K562 (cell line): ENCODE data around the gene CS. TPM values are rescaled to one million over a fixed set of nuclear protein-coding genes. Genes with fewer than 3 reads are reported as not detected.

Experiments
- CBX2 ChIP-seq: fragments of 200-600 bp; sonication (generic); IDR thresholded peaks from one replicate; pipeline ENCODE4 v1.6.1; 2012; ENCODE audit warnings: mild to moderate bottlenecking, low read length, inconsistent platforms; ENCODE audit not compliant: insufficient read depth, poor library complexity, severe bottlenecking
- CREB1 ChIP-seq, 2 experiments: sonication (generic) in 1 of 2; formaldehyde crosslinking in 1 of 2; IDR thresholded peaks; 2 replicates each; pipeline versions ENCODE4 v1.6.1 to v1.8.0; 2012 to 2022; ENCODE audit warnings: inconsistent platforms in 1 of 2, mild to moderate bottlenecking in 1 of 2, missing genetic modification reagents in 1 of 2, moderate library complexity in 1 of 2
- HMBOX1 ChIP-seq: sonication (generic); IDR thresholded peaks from 2 replicates; pipeline ENCODE4 v1.6.1; 2016
- IFI16 ChIP-seq: fragments of 250-450 bp; sonication (Bioruptor Pico); IDR thresholded peaks from 2 replicates; pipeline ENCODE4 v2.1.2; 2022; ENCODE audit warnings: mild to moderate bottlenecking, inconsistent platforms
- MAFG ChIP-seq: fragments of 450-650 bp; conservative IDR thresholded peaks from 2 replicates; pipeline ENCODE4 v1.6.1; 2016; ENCODE audit warnings: missing genetic modification characterization, missing compliant biosample characterization
- NELFE ChIP-seq: IDR thresholded peaks from 2 replicates; pipeline ENCODE4 v1.6.1; 2011; ENCODE audit warnings: mild to moderate bottlenecking; ENCODE audit not compliant: insufficient read depth, insufficient read length
- NR2C2 ChIP-seq, 2 experiments: fragments of 200-800 bp in 1 of 2; sonication (Bioruptor generic) in 1 of 2; sonication (generic) in 1 of 2; formaldehyde crosslinking in 1 of 2; IDR thresholded peaks; 2 replicates each; pipeline versions ENCODE4 v1.6.1 to v1.8.0; 2016 to 2022; ENCODE audit warnings: mild to moderate bottlenecking in 1 of 2, missing compliant biosample characterization in 1 of 2, missing genetic modification characterization in 1 of 2, missing genetic modification reagents in 1 of 2
- POLR3G ChIP-seq: IDR thresholded peaks from 2 replicates; pipeline ENCODE4 v1.6.1; 2011; ENCODE audit not compliant: insufficient read length, insufficient replicate concordance; ENCODE audit errors: extremely low read depth
- PYGO2 ChIP-seq: fragments of 450-650 bp; IDR thresholded peaks from 2 replicates; pipeline ENCODE4 v1.6.1; 2016; ENCODE audit warnings: mild to moderate bottlenecking, missing genetic modification characterization, moderate library complexity, missing compliant biosample characterization
- SIN3A ChIP-seq, 2 experiments: fragments of 150-350 bp in 1 of 2; IDR thresholded peaks; 2 replicates each; pipeline ENCODE4 v1.6.1; 2011 to 2016; ENCODE audit warnings: borderline replicate concordance in 2 of 2, low read depth in 2 of 2, low read length in 2 of 2, mild to moderate bottlenecking in 2 of 2, moderate library complexity in 2 of 2; ENCODE audit not compliant: control insufficient read depth in 1 of 2
- TEAD4 ChIP-seq, 2 experiments: sonication (generic) in 1 of 2; formaldehyde crosslinking in 1 of 2; IDR thresholded peaks; 2 replicates each; pipeline versions ENCODE4 v1.6.1 to v1.8.0; 2012 to 2022; ENCODE audit warnings: borderline replicate concordance in 1 of 2, inconsistent platforms in 1 of 2, low read length in 1 of 2, mild to moderate bottlenecking in 1 of 2, missing genetic modification reagents in 1 of 2
- UBTF ChIP-seq, 2 experiments: IDR thresholded peaks; 2 replicates each; pipeline ENCODE4 v1.6.1; 2012; ENCODE audit warnings: improper control_type of control experiment in 2 of 2, low read depth in 2 of 2, low read length in 2 of 2, borderline replicate concordance in 1 of 2
- ZNF507 ChIP-seq: conservative IDR thresholded peaks from 2 replicates; pipeline ENCODE4 v1.6.1; 2017; ENCODE audit warnings: missing genetic modification characterization, missing compliant biosample characterization
- polyA plus RNA-seq, 8 experiments: library from polyadenylated mRNA; depleted of rRNA in 4 of 8; stranded (reverse) in 5 of 8; unstranded in 3 of 8; fragments of >200 nt; fragmentation: Nextera tagmentation in 2 of 8; fragmentation: Illumina TruSeq in 1 of 8; extraction: Ambion mirVana in 2 of 8; extraction: Trizol in 1 of 8; gene quantifications; 2 replicates each; pipeline versions ENCODE4 v1.2.1 to v1.2.3, GENCODE V29; 2011 to 2014; ENCODE audit warnings: inconsistent platforms in 1 of 8, missing spikeins in 1 of 8
- total RNA-seq, 7 experiments: library from RNA; depleted of rRNA in 6 of 7; stranded (reverse); fragments of >200 nt in 6 of 7; fragmentation: Illumina TruSeq in 2 of 7; extraction: Trizol in 2 of 7; gene quantifications; 2 replicates each; pipeline versions ENCODE4 v1.2.1 to v1.2.3, GENCODE V29; 2011 to 2021; ENCODE audit warnings: low replicate concordance in 1 of 7
- TF ChIP-seq, protein P1 (sequence below): fragments of 250-450 bp; sonication (Bioruptor Pico); IDR thresholded peaks from 2 replicates; pipeline ENCODE4 v1.4.0; 2020; ENCODE audit warnings: mild to moderate bottlenecking, moderate library complexity

CS gene
- total and polyA plus RNA-seq, 9 of the 15 experiments (the other 6 are each of a cell fraction or from before 2014, with no cell fraction given), result 99.9 to 390 (median 149) TPM

DNA sequence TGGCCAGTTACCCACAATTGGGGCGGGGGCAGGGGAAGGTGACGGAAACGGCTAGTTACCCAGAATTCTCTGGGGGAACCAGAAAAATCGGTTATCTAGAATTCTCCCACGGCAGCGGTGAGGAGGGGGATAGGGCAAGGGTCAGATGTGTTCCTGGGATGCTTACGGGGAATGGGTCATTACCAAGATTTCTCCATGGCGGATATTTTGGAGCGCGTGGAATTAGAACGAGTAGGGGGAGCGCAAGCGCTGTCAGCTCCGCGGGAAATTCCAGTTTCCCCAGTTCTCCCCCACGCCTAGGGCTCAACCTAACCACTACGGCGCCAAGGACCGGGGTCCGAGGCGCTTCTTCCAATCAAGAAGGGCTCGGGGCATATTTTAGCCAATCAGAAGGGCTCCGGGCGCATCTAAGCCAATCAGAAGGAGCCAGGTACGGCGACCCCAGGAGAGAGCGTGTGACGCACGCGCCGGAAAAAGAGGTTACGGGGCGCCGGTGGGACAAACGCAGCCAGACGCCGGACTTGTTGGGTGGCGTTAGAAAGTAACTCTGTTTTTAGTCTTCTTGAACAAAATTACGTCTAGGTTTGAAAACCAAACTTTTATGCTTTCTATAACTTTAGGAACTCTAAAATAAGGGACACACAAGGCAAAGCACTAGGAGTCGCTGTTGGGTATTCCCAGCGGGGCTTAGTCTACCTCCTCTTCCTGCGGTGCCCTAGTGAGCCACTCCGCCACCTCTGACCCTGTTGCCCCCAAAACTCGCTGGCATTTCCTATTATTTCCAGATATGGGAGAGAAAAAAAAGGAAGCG, 33.8 kb upstream of the CS start, which contains the start of gene PAN2 (continued):
- TF ChIP-seq TEAD4 (IDR thresholded peaks at IDR 0.05; ENCODE audit: low read length) (peak; percentile 30; the same call in 1 of the 2 replicates), TEAD4 (CRISPR knock-in tag; IDR thresholded peaks at IDR 0.05; ENCODE audit: borderline replicate concordance) (no peak), HMBOX1 (peak; percentile 90), NR2C2 (CRISPR knock-in tag; IDR thresholded peaks at IDR 0.05) (0 out of 2 replicates have a peak, but pooled peaks have one; percentile 40), NR2C2 (tag; IDR thresholded peaks at IDR 0.05) (peak; percentile 97), POLR3G (no peak), UBTF (IDR thresholded peaks at IDR 0.05; ENCODE audit: borderline replicate concordance in 1 of 2, low read depth in 2 of 2, low read length in 2 of 2) (no peak), CREB1 (IDR thresholded peaks at IDR 0.05) (peak; percentile 86), CREB1 (CRISPR knock-in tag; IDR thresholded peaks at IDR 0.05) (peak; percentile 76), SIN3A (IDR thresholded peaks at IDR 0.05; ENCODE audit: borderline replicate concordance in 2 of 2, control insufficient read depth in 1 of 2, low read depth in 2 of 2, low read length in 2 of 2) (peak in 1 of 2 experiments; percentile 66; a peak in 1 of 4 replicates), PYGO2 (tag) (peak; percentile 10; the same call in 1 of the 2 replicates), ZNF507 (no peak), CBX2 (no peak), NELFE (no peak), IFI16 (no peak), MAFG (tag) (no peak)
- TF ChIP-seq, protein P1, sequence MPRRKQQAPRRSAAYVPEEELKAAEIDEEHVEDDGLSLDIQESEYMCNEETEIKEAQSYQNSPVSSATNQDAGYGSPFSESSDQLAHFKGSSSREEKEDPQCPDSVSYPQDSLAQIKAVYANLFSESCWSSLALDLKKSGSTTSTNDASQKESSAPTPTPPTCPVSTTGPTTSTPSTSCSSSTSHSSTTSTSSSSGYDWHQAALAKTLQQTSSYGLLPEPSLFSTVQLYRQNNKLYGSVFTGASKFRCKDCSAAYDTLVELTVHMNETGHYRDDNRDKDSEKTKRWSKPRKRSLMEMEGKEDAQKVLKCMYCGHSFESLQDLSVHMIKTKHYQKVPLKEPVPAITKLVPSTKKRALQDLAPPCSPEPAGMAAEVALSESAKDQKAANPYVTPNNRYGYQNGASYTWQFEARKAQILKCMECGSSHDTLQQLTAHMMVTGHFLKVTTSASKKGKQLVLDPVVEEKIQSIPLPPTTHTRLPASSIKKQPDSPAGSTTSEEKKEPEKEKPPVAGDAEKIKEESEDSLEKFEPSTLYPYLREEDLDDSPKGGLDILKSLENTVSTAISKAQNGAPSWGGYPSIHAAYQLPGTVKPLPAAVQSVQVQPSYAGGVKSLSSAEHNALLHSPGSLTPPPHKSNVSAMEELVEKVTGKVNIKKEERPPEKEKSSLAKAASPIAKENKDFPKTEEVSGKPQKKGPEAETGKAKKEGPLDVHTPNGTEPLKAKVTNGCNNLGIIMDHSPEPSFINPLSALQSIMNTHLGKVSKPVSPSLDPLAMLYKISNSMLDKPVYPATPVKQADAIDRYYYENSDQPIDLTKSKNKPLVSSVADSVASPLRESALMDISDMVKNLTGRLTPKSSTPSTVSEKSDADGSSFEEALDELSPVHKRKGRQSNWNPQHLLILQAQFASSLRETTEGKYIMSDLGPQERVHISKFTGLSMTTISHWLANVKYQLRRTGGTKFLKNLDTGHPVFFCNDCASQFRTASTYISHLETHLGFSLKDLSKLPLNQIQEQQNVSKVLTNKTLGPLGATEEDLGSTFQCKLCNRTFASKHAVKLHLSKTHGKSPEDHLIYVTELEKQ (CRISPR knock-in tag), result no peak
